GM18505 (cell line): Measurements from ENCODE around the gene RPRM.

ENCODE experiments used
- ATAC-seq: cut with Tn5 transposase; IDR thresholded peaks from one replicate; pipeline ENCODE4 v1.9.1; 2021; ENCODE audit not compliant: unreplicated experiment
- POLR2A ChIP-seq: IDR thresholded peaks from 4 replicates; pipeline ENCODE4 v1.6.1; 2011; ENCODE audit warnings: borderline replicate concordance; ENCODE audit not compliant: insufficient read depth, insufficient read length; ENCODE audit errors: extremely low read depth

The RPRM gene

DNA sequence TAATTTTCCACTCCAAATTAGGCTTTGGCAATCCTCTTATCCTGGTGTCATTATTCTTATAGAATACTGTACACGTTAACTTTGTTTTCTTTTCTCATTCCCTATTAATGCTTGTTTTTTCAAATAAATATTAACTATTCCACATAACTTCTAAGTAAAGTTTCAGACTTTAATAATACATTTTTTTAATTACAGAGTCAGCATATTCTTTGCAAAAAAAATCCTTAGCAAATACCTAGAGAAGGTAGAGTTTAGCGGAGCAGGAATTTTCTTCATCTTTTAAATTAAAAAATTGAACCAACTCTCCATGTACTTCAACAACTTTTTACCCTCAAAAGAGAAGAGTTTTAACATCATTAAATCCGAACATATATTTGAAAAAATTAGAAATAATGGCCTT, 45.2 kb downstream of the RPRM start:
- ATAC-seq = no peak
- no peak for TF ChIP-seq POLR2A

DNA sequence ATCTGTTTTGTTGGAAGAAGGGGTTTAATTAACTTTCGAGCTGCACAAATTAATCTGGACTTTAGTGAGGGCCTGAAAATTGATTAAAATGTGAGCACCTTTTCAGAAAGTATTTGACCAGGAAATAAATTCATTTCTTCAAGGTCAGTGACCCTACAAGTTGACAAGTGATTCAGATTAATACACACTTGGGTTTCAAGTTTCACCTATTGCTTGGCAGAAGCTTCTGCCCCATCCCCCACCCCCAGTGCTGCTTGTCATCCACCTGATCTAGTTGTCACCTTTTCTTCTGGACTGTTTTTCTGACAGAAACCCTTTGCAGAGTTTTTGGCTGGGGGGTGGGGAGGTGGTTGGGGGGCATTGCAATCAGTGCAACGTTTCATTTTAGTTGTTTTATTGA, 46.2 kb downstream of the RPRM start:
- ATAC-seq = no peak
- TF ChIP-seq POLR2A = no peak

GRCh38 chr2:153431114-153431513, 47.4 kb downstream of the RPRM start:
- TF ChIP-seq POLR2A = no peak
- ATAC-seq = no peak
